H1 (cell line): ENCODE measurements around the gene CST6. TPM values are rescaled to one million over a fixed set of nuclear protein-coding genes. Genes with fewer than 3 reads are reported as not detected.

ENCODE experiments used
- CEBPB ChIP-seq: IDR thresholded peaks from 2 replicates; pipeline ENCODE4 v1.6.1; 2012; ENCODE audit warnings: low read depth, low read length
- POU5F1 ChIP-seq: IDR thresholded peaks from 2 replicates; pipeline ENCODE4 v1.6.1; 2011; ENCODE audit warnings: low read depth, mild to moderate bottlenecking, low read length, moderate library complexity
- SAP30 ChIP-seq: fragments of 300-600 bp; sonication (generic); IDR thresholded peaks from 2 replicates; pipeline ENCODE4 v1.7.1; 2012; ENCODE audit warnings: low read length, moderate library complexity, mild to moderate bottlenecking, inconsistent platforms; ENCODE audit not compliant: insufficient read depth, insufficient replicate concordance
- TAF1 ChIP-seq: IDR thresholded peaks from 2 replicates; pipeline ENCODE4 v1.6.1; 2011; ENCODE audit warnings: mild to moderate bottlenecking, low read depth, low read length
- polyA plus RNA-seq, 7 experiments: library from polyadenylated mRNA; depleted of rRNA in 3 of 7; stranded (reverse) in 5 of 7; unstranded in 2 of 7; fragments of >200 nt in 5 of 7; fragments of 200-250 nt in 2 of 7; gene quantifications; 1 replicate in 5 of 7; 2 replicates in 1 of 7; 4 replicates in 1 of 7; pipeline versions ENCODE4 v1.2.1 to v1.2.3, GENCODE V29; 2011 to 2013; ENCODE audit warnings: missing spikeins in 2 of 7, mixed read lengths in 2 of 7
- total RNA-seq: library from RNA; stranded (reverse); fragmentation: NEBNext Ultra II Directional; extraction: Animal tissue kit (Norgen Biotek cat#: 25700); gene quantifications from 2 replicates; pipeline ENCODE4 v1.2.1, GENCODE V29; 2021
- TF ChIP-seq, protein P1 (sequence below): IDR thresholded peaks from 2 replicates; pipeline ENCODE4 v1.6.1; 2011; ENCODE audit warnings: low read depth, mild to moderate bottlenecking, low read length; ENCODE audit not compliant: insufficient read depth

Gene CST6
- total and polyA plus RNA-seq, 2 of the 8 experiments (the other 6 are each of a cell fraction or from before 2014, with no cell fraction given), result 1.6 to 7.6 TPM

DNA sequence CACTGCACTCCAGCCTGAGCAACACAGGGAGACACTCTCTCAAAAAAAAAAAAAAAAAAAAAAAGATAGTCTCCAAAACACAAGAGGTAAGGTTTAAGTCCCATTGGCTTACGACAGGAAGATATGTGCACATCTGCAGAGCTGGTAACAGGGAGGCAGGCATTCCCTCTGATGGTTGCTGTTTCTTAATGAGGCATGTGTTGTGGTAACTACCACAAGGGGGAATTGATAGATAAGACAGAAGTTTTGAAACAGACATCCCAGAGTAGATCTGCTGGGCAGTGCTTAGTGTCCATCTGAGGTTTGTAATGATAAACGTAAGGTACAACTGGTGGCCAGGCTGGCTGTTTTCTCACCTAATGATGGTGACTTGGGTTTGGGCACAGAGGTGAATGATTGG, 14.5 kb upstream of the CST6 start (continued):
- TF ChIP-seq POU5F1 (no peak), CEBPB (no peak), TAF1 (no peak), SAP30 (no peak)
- TF ChIP-seq, protein P1, sequence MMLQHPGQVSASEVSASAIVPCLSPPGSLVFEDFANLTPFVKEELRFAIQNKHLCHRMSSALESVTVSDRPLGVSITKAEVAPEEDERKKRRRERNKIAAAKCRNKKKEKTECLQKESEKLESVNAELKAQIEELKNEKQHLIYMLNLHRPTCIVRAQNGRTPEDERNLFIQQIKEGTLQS, result no peak
- TF ChIP-seq, all 59 proteins: peak for 0
